Measurements from ENCODE around the gene IFT57. TPM values are rescaled to one million over a fixed set of nuclear protein-coding genes. Genes with fewer than 3 reads are reported as not detected.

The IFT57 gene
- total RNA-seq, 4 donors from 2014 or later = 38.2 to 78.0 (median 57.4) TPM

- H3K36me3 ChIP-seq = no peaks in the 10 kb centered on the region
- TF ChIP-seq EP300 (IDR thresholded peaks at IDR 0.05; ENCODE audit: low read depth) = no peak
- no peak for TF ChIP-seq POLR2AphosphoS5 (IDR thresholded peaks at IDR 0.05)
- TF ChIP-seq CTCF (IDR thresholded peaks at IDR 0.05) = no peak
- TF ChIP-seq POLR2A (IDR thresholded peaks at IDR 0.05) = no peak
- no peaks in the 10 kb centered on the region for H3K9me3 ChIP-seq
- no peak overlapping the region for H3K4me3 ChIP-seq
- peak; percentile 13 for DNase-seq
- in situ Hi-C loops (cut with MboI; ENCODE audit: low pct_ligation_motif_present in 1 of 4, low pct_unique_long_range_greater_than_20kb in 1 of 4, low sequenced_read_pairs in 3 of 4) (loop anchor here in 1 of 4 donors (25.0 kb wide), 2 partner anchors 116 to 266 kb away; partner anchors contain the start of gene CD47), intact Hi-C loops (cut with DNase I; ENCODE audit: low total_unique reads) (no loop called here)
- WGBS, 2 donors (ENCODE audit: low coverage in 1 of 2) = 83% methylated on average over 2 of the region's 2 CpGs; no CpG with 5 or more reads in 1 of the 2 donors
- no peaks in the 10 kb centered on the region for H3K27me3 ChIP-seq
- H3K4me1 ChIP-seq = no peaks in the 10 kb centered on the region
- H3K27ac ChIP-seq = no peak overlapping the region
Measured at GRCh38 chr3:108202834-108203233, 19.4 kb downstream of the IFT57 start.

- H3K27ac ChIP-seq = no peak overlapping the region
- H3K9me3 ChIP-seq = no peaks in the 10 kb centered on the region
- WGBS, 2 donors (ENCODE audit: low coverage in 1 of 2) = 64 to 71% methylated on average over 4 of the region's 4 CpGs
- no peaks in the 10 kb centered on the region for H3K4me1 ChIP-seq
- no peak for DNase-seq
- no peak for TF ChIP-seq EP300 (IDR thresholded peaks at IDR 0.05; ENCODE audit: low read depth)
- TF ChIP-seq POLR2A (IDR thresholded peaks at IDR 0.05) = no peak
- TF ChIP-seq CTCF (IDR thresholded peaks at IDR 0.05) = no peak
- TF ChIP-seq POLR2AphosphoS5 (IDR thresholded peaks at IDR 0.05) = no peak
- in situ Hi-C loops (cut with MboI; ENCODE audit: low pct_ligation_motif_present in 1 of 4, low pct_unique_long_range_greater_than_20kb in 1 of 4, low sequenced_read_pairs in 3 of 4) = loop anchor here in 1 of 4 donors (25.0 kb wide), 2 partner anchors 115 to 265 kb away; partner anchors contain the start of gene CD47
- H3K27me3 ChIP-seq = no peaks in the 10 kb centered on the region
- H3K4me3 ChIP-seq = no peak overlapping the region
- intact Hi-C loops (cut with DNase I; ENCODE audit: low total_unique reads) = no loop called here
- H3K36me3 ChIP-seq = no peaks in the 10 kb centered on the region
Measured at GRCh38 chr3:108202080-108202479, 20.1 kb downstream of the IFT57 start.

GRCh38 chr3:108201258-108201657, 21.0 kb downstream of the IFT57 start:
- Histone ChIP-seq H3K36me3 (no peaks in the 10 kb centered on the region), H3K4me3 (no peak overlapping the region), H3K27ac (no peak overlapping the region), H3K27me3 (no peaks in the 10 kb centered on the region), H3K9me3 (no peaks in the 10 kb centered on the region), H3K4me1 (no peaks in the 10 kb centered on the region)
- DNase-seq = no peak
- intact Hi-C loops (cut with DNase I; ENCODE audit: low total_unique reads) (no loop called here), in situ Hi-C loops (cut with MboI; ENCODE audit: low pct_ligation_motif_present in 1 of 4, low pct_unique_long_range_greater_than_20kb in 1 of 4, low sequenced_read_pairs in 3 of 4) (loop anchor here in 1 of 4 donors (25.0 kb wide), 2 partner anchors 114 to 264 kb away; partner anchors contain the start of gene CD47)
- TF ChIP-seq EP300 (IDR thresholded peaks at IDR 0.05; ENCODE audit: low read depth) (no peak), POLR2A (IDR thresholded peaks at IDR 0.05) (no peak), CTCF (IDR thresholded peaks at IDR 0.05) (no peak), POLR2AphosphoS5 (IDR thresholded peaks at IDR 0.05) (no peak)

GRCh38 chr3:108200578-108200977, 21.6 kb downstream of the IFT57 start:
- TF ChIP-seq EP300 (IDR thresholded peaks at IDR 0.05; ENCODE audit: low read depth) = no peak
- TF ChIP-seq POLR2AphosphoS5 (IDR thresholded peaks at IDR 0.05) = no peak
- no peak for TF ChIP-seq POLR2A (IDR thresholded peaks at IDR 0.05)
- TF ChIP-seq CTCF (IDR thresholded peaks at IDR 0.05) = no peak
- Histone ChIP-seq H3K9me3 (no peaks in the 10 kb centered on the region), H3K36me3 (no peaks in the 10 kb centered on the region), H3K27ac (no peak overlapping the region), H3K4me3 (no peak overlapping the region), H3K27me3 (no peaks in the 10 kb centered on the region), H3K4me1 (no peaks in the 10 kb centered on the region)
- intact Hi-C loops (cut with DNase I; ENCODE audit: low total_unique reads) (no loop called here), in situ Hi-C loops (cut with MboI; ENCODE audit: low pct_ligation_motif_present in 1 of 4, low pct_unique_long_range_greater_than_20kb in 1 of 4, low sequenced_read_pairs in 3 of 4) (loop anchor here in 1 of 4 donors (25.0 kb wide), 2 partner anchors 113 to 263 kb away; partner anchors contain the start of gene CD47)
- no peak for DNase-seq
- 50 to 82% methylated on average over 1 of the region's 1 CpG for WGBS, 2 donors (ENCODE audit: low coverage in 1 of 2)

All from transverse colon (tissue), 4 donors.